Astrocyte of the hippocampus (primary cell): ENCODE data around the gene PLAU.

Experiments used
- DNase-seq: peaks from one replicate; pipeline ENCODE4 v3.0.0; 2011; ENCODE audit warnings: low read depth, low spot score

Gene PLAU

GRCh38 chr10:73910764-73911552 is at the start of gene PLAU:
Gene PLAU (plus strand): TSS chr10:73911132. CDS start chr10:73911556, 424 bp downstream.
- peak; percentile 79 for DNase-seq

- no peak for DNase-seq
These were observed 48.9 kb upstream of the PLAU start for GRCh38 chr10:73862011-73862410.

GRCh38 chr10:73863039-73863817 is 47.7 kb upstream of the PLAU start:
- no peak for DNase-seq

GRCh38 chr10:73864229-73864628 is 46.7 kb upstream of the PLAU start:
- DNase-seq = no peak

- DNase-seq = no peak
These were observed 45.8 kb upstream of the PLAU start for GRCh38 chr10:73865107-73865458.

GRCh38 chr10:73865459-73866442 is 45.2 kb upstream of the PLAU start:
- DNase-seq = no peak

- DNase-seq = no peak
These were observed 44.3 kb upstream of the PLAU start for GRCh38 chr10:73866621-73867020.

GRCh38 chr10:73867126-73867807 is 43.7 kb upstream of the PLAU start:
- DNase-seq = no peak

- no peak for DNase-seq
These were observed 42.9 kb upstream of the PLAU start for GRCh38 chr10:73867871-73868631.

- no peak for DNase-seq
These were observed 42.2 kb upstream of the PLAU start for GRCh38 chr10:73868655-73869195.

- DNase-seq = no peak
These were observed 39.4 kb upstream of the PLAU start for GRCh38 chr10:73871295-73872189.

GRCh38 chr10:73872190-73872710 is 38.7 kb upstream of the PLAU start:
- no peak for DNase-seq

- no peak for DNase-seq
These were observed 37.6 kb upstream of the PLAU start for GRCh38 chr10:73873142-73873837.

- no peak for DNase-seq
These were observed 37.1 kb upstream of the PLAU start for GRCh38 chr10:73873838-73874215.

GRCh38 chr10:73874267-73875138 is 36.4 kb upstream of the PLAU start, which contains the start of gene CAMK2G:
Gene CAMK2G (minus strand): TSS chr10:73874555. CDS start chr10:73874461, 94 bp downstream.
- DNase-seq = peak; percentile 93

- DNase-seq = no peak
These were observed 35.8 kb upstream of the PLAU start for GRCh38 chr10:73875139-73875475.

GRCh38 chr10:73876157-73876556 is 34.8 kb upstream of the PLAU start:
- no peak for DNase-seq
